KOPT-K1 (cell line): ENCODE data around the gene MDK.

Experiments used
- H3K27ac ChIP-seq: fragments of 200-600 bp; sonication (generic); 2 replicates; pipeline ENCODE4 v1.5.1; 2016; ENCODE audit warnings: antibody characterized with exemption, mild to moderate bottlenecking, low read depth, low read length; ENCODE audit not compliant: poor library complexity, severe bottlenecking
- H3K36me3 ChIP-seq: fragments of 200-600 bp; sonication (generic); 2 replicates; pipeline ENCODE4 v1.5.1; 2017; ENCODE audit warnings: antibody characterized with exemption, mild to moderate bottlenecking, low read length, moderate library complexity; ENCODE audit not compliant: insufficient read depth
- H3K9me3 ChIP-seq: fragments of 200-600 bp; sonication (generic); 2 replicates; pipeline ENCODE4 v1.5.1; 2017; ENCODE audit warnings: antibody characterized with exemption, low read length, mild to moderate bottlenecking; ENCODE audit not compliant: insufficient read depth, poor library complexity, severe bottlenecking

The MDK gene

DNA sequence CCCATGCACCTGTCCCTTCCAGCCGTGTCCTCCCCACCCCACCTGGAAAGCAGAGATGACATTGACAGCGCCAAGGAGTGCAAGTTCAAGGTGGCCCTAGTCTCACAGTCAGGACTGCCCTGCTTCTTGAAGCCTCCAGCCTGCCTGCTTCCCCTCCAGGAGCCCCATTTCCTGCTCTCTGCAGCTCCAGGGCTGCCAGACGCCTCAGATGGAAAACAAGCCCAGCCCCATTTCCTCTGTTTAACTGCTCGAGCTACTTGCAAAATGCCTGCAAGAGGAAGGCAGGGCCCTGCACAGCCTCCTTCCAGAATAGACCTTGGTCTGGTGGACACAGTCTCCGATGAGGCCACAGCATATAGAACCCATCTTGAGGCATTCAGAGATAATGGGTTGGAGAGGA, 39.2 kb upstream of the MDK start:
- H3K9me3 ChIP-seq: no peaks in the 10 kb centered on the region
- no peaks in the 10 kb centered on the region for H3K36me3 ChIP-seq
- peak overlapping the region; percentile 63 for H3K27ac ChIP-seq

DNA sequence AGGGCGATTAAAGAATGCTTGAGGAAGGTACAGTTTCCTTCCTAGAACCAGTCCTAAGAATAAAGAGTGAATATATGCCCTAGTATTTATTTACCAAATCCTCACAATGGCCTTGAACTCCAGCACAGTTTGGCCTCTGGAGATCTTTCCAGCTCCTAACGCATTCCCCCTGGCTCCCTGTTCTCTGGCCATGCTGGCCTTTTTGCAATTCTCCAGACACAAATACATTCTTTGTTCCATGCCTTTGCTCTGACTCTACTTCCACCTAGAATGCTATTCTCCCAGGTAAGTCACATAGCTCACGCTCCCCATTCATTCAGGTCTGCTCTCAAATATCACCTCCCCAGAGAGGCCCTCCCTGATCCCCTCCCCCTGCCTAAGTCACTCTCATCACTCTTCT, 37.9 kb upstream of the MDK start:
- no peak overlapping the region for H3K27ac ChIP-seq
- no peaks in the 10 kb centered on the region for H3K36me3 ChIP-seq
- no peaks in the 10 kb centered on the region for H3K9me3 ChIP-seq

DNA sequence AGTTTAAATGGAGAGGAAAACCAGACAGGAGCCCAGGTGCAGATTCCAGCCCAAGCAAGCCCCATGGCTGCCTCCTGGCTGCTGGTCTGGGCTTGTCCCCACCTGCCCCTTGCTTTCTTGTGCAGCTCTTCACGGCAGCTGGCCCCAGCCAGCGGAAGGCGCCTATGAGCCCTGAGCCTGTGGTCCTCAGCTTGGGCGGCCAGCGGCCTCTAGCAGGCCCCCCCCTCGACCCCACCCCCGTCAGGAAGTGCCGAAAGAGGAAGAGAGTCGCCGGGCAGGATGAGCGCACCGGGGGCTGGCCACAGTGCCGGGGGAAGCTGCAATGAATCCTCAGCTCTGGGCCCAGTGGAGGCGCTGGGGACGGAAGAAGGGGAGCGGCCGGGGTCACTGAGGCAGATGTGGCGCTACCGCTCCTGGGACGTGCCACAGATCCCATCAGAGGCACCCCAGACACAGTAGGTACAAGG, 36.3 kb upstream of the MDK start:
- no peaks in the 10 kb centered on the region for H3K9me3 ChIP-seq
- H3K36me3 ChIP-seq: peaks cover 5% of the 10 kb centered on the region; the same call in 1 of the 2 replicates
- no peak overlapping the region for H3K27ac ChIP-seq

DNA sequence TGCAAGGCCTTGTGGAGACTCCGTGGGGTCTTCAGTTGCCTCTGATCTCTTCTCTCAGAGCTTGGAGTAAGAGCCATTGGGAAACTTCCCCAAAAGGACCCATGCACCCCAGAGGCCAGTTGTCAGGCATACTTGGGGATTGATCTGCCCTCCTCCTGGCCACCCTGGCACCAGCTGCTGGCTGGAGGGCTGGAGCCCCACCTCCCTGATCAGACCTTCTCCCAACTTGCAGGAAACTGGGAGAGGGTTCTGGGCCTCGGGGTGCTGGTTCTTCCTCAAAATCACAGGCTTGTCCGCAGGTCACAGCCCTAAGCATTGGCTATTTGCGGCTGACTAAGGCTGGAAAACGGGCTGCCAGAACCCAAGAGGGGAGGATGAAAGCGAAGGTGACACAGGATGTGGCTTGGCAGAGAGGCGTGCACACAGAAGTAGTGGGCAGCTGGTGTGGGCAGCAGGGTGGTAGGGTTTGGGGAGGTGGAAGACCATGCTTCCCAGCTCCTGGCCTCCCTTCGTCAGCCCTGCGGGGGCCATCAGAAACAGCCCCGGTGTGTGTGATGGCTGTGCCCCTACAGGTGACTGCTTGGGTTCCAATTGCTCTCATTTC, 35.5 kb upstream of the MDK start:
- Histone ChIP-seq H3K27ac (no peak overlapping the region), H3K36me3 (peaks cover 8% of the 10 kb centered on the region)

DNA sequence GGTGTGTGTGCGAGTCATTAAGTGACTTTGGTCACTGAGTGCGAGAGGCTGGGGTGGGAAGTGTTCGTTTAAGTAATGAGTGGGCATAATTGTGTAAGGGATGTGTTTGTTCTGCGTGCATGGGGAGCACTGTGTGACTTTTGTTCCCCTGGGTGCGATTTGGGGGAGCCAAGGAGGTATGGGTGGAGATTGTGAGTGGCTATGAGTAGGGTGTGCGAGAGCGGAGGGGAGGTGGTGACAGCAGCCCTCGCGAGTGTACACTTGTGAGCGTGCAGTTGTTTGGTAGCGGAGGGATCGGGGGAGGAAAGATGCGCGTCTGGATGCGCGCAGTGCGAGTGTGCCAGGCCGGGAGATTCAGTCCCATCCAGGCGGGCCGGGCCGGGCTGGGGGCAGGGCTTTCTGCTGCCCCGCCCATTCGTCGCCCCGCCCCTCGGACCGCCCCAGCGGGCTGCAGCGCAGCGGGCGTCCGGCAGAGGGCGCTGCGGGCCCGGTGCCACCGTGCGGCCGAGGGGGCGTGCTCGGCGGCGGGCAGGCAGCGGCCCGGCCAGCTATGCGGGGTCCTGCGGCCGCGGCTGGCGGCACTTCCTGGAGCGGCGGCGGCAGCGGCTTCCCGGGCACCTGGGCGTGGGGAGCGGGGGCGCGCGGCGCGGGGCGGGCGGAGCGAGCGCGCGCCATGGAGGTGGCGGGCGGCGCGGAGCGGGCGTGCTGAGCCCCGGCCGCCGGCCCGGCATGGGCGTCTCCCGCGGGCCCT, 34.4 kb upstream of the MDK start, which contains the start of gene DGKZ:
DGKZ (plus strand) TSS at position 578 of the 751 bp plus-strand sequence. CDS start 197 bp downstream, outside the sequence.
- Histone ChIP-seq H3K9me3 (no peaks in the 10 kb centered on the region), H3K36me3 (peaks cover 17% of the 10 kb centered on the region), H3K27ac (peak within 1 kb of the TSS; percentile 67)

More for the DNA sequence above, 35.5 kb upstream of the MDK start:
- H3K9me3 ChIP-seq: no peaks in the 10 kb centered on the region

DNA sequence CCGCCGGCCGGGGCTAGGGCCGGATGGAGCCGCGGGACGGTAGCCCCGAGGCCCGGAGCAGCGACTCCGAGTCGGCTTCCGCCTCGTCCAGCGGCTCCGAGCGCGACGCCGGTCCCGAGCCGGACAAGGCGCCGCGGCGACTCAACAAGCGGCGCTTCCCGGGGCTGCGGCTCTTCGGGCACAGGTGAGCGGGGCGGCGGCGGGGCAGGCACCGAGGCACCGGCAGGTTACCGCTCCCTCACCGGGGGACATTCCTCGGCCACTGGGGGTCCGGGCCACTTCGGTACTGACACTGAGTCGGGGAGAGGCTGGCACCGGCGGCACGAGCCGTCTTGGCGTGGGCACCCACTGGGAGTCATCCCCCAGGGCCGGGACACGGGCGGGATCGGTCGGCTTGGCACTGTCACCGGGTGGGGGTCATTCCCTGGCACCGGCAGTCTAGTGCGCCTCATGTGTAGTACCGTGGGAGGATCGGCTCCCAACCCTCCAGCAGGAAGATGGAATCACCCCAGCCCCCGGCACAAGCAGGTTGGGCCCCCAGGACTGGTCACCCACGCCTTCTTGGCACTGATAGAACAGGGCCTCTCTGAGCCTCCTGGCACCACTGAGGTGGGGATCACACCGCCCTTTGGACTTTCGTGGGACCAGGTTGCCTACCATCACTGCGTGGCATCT, 33.7 kb upstream of the MDK start:
- H3K27ac ChIP-seq: peak overlapping the region; percentile 67
- no peaks in the 10 kb centered on the region for H3K9me3 ChIP-seq
- H3K36me3 ChIP-seq: peaks cover 17% of the 10 kb centered on the region

DNA sequence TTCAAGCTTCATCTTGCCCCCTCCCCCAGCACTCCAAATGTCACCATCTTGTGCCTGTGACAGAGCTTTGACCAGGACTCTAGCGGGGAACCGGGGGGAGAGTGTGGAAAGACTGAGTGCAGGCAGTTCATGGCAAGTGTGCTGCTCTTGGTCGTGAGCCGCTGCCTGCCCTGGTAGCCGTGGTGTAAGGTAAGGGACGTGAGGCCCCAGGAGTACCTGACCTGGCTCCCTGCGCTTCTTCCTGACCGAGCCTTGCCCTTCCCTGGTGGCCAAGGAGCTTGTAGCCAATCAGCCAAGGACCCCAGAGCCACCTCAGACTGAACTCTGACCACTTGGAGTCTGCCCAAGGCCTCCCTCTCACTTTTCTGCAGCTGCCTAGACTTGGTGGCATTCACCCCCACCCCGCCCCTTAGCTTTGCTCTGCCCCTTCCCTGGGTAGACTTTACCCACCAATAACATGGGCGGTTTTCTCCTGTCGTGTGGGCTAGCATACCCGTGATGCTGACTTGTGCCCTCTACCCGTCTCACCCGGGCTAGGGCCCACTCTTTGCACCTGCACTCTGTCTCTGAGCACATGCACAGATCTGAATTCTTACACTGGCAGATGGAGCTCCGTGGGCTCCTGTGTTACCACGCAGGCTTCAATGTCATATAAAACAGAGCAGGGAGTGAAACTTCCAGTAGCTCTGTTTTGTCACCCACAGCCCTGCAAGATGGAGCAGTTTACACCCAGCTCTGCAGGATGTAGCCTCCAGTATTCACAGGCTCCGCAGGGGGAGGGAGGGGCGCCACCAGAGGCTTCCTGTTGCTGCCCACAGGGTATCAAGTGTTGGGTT, 32.7 kb upstream of the MDK start:
- peaks cover 17% of the 10 kb centered on the region for H3K36me3 ChIP-seq
- H3K9me3 ChIP-seq: no peaks in the 10 kb centered on the region
- H3K27ac ChIP-seq: peak overlapping the region; percentile 67

DNA sequence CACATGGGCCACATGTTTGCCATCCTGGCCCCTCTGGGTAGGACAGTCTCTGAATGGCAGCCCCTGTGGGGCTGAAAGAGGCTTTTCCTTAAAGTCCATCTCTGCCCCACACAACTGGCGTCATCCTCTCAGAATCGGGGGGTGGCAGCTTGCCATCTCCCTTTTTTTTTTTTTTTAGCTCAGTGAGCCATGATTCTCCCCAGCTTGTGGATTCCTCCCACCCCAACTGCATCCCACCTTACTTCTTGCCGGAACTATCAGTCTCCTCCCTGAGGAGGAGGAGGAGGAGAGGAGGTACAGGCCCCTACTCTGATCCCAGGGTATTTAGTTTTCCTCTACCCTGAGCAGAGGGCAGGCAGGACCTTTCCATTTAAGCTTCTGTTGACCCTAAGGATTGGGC, 30.8 kb upstream of the MDK start:
- peaks cover 19% of the 10 kb centered on the region for H3K36me3 ChIP-seq
- H3K9me3 ChIP-seq: no peaks in the 10 kb centered on the region
- H3K27ac ChIP-seq: peak overlapping the region; percentile 52

DNA sequence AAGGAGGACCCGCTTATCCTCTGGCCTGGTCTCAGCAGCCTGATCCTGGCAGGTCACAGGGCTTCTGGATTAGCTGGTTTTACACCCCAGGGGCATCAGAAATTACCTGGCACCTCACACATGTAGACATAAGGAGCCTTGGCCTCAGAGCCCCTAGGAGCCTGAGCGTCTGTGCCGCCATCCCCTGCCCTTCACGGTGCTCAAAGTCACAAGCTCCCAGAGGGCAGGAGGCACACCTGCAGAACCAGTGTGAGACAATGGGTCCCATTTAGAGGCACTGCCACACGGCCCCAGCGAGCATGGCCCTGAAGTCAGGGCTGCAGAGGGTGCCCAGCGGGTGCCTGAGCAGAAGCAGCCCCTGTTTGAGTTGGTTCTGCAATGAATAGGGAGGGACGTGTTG, 30.3 kb upstream of the MDK start:
- H3K27ac ChIP-seq: peak overlapping the region; percentile 52
- H3K36me3 ChIP-seq: peaks cover 23% of the 10 kb centered on the region
- no peaks in the 10 kb centered on the region for H3K9me3 ChIP-seq

DNA sequence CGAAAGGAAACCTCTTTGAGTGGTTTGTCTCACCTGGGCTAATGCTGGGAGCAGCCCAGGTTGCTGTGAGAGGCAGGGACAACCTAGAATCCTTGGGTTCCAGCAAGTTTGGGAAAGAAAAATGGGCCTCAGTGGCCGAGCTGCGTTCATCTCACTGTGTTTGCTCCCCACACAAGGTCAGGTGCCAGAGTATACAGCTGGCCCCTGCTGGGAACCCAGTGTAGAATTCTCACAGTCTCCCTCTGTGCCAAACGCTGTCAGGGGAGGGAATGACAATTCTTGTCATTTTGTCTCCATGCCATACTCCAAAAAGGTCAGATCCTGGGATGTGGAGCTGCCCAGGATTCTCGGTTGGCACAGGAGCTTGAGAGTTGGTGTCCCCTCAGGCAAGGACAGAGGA, 29.9 kb upstream of the MDK start:
- H3K27ac ChIP-seq: peak overlapping the region; percentile 52
- H3K9me3 ChIP-seq: no peaks in the 10 kb centered on the region
- peaks cover 28% of the 10 kb centered on the region for H3K36me3 ChIP-seq

DNA sequence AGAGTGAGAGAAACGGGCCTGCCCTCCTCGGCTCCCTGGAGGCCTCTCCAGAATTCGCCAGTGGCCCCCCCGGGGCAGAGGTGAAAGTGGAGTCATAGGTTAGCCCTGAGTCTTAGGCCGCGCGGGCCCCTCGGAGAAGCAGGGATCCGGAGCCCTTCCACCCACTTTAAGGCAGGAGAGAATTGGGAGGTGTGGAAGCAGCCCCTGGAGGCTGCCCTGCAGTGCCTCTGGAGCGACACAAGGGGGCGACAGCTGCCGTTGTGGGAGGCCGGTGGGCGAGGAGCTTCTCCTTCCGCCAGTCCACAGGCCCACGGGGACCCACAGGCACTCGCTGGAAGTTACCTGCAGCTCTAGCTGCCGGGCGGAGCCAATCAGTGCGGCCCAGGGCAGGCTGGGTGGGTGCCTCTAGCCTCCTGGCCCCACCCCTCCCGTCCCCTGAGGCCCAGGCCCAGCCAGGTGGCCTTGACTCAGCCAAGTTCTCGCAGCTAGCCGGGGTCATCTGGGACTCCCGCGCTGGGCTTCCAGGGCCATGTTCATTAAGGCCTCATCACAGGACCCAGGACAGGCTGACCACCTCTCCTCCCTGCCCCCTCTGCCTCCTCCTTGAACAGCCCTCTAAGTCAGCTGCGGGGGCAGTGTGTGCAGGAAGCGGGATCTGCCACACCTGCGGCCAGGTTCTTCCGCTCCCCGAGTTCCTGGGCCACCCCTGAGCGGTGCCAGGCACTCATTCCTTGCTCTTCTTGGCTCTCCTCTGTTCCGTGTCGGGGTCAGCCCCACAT, 29.2 kb upstream of the MDK start:
- Histone ChIP-seq H3K36me3 (peaks cover 30% of the 10 kb centered on the region), H3K27ac (peak overlapping the region; percentile 52), H3K9me3 (no peaks in the 10 kb centered on the region)

DNA sequence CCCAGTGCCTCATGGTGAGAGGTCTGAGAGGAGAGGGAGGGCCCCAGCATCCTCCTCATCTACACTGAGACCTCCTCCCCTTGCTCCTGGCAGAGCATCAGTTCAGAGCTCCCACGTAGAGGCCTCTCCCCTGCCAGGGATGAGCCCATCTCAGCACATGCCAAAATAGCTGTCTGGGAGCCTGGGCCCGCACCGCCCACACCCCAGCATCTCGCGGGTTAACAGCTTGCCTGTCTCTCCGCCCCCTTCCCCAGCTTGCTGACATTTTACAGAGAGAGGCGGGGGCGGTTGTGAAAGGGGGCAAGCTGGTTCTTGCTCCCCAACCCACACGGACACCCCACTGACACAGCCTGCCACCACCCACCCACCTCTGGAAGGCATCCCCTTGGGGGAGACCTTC, 27.8 kb upstream of the MDK start:
- Histone ChIP-seq H3K36me3 (peaks cover 30% of the 10 kb centered on the region), H3K27ac (peak overlapping the region; percentile 52), H3K9me3 (no peaks in the 10 kb centered on the region)

DNA sequence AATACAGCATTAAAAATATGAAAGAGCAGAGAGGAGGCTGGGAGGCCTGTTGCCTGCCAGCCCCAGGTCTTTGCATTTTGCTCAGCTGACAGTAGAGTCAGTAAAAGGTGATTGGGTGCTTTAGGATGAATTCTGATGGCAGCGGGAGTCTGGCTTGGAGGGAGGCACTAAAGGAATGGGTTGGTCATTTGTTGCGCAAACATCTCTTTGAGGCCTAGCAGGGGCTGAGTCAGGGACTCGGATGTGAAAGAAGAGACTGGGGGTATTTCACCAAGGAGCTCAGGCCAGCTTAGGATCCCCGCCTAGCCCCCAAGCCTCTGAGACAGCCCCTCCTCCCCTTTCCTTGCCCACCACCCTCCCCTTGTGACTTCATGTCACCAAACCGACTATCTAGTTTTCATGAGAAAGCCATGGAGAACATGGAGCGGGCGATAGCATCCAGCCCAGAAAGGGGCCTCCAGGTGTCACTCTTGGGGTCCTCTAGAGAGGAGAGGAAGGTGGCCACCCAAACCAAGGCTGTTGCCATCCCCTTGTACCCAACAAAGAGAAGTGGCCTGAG, 24.5 kb upstream of the MDK start:
- Histone ChIP-seq H3K27ac (peak overlapping the region; percentile 40), H3K9me3 (no peaks in the 10 kb centered on the region), H3K36me3 (peaks cover 13% of the 10 kb centered on the region)

DNA sequence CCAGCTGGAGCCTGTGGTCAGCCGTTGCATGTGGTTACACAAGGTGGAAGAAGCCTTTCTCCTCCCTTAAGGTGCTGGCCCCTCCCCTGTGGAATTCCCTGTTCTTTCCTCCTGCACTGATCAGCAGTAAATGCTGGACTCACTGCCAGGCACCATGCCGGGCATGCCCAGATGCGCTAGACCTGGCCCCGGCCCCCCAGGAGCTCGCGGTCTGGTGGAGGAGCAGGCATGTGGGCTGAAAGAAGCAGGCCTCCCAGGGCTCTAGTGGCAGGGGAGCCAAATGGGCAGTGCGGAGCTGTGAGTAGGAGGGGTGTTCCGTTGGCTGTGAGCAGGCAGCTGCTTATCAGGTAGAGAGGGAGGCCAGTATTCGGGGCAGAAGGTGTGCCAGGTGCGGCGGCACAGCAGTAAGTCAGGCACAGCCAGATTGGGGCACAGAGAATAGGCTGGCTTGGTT, 24.0 kb upstream of the MDK start:
- H3K9me3 ChIP-seq: no peaks in the 10 kb centered on the region
- peaks cover 13% of the 10 kb centered on the region for H3K36me3 ChIP-seq
- peak overlapping the region; percentile 40 for H3K27ac ChIP-seq
